Activated CD4-positive, alpha-beta T cell treated with anti-CD3 and anti-CD28 coated beads, Interleukin-2, amount 50 U/mL, for 24 hours (primary cell): ENCODE measurements around the gene RMND5B.
A peak's percentile ranks its signal among the peaks of the same experiment; 100 is the strongest.
"Not testable (repeated sequence)": the region's sequence is repeated elsewhere in the genome, so short reads cannot be mapped to it uniquely, and the experiment has no call there.

ENCODE experiments used
- DNase-seq, 2 donors: peaks; one replicate each; pipeline ENCODE4 v3.0.0-alpha.2; 2020; ENCODE audit warnings: low read depth in 1 of 2, low spot score in 1 of 2

The RMND5B gene

GRCh38 chr5:178130234-178130575, 609 bp upstream of the RMND5B start:
- not testable (repeated sequence) for DNase-seq

GRCh38 chr5:178131446-178131996, 707 bp downstream of the RMND5B start:
- no peak for DNase-seq

GRCh38 chr5:178136990-178137389, 6.2 kb downstream of the RMND5B start:
- no peak for DNase-seq

DNA sequence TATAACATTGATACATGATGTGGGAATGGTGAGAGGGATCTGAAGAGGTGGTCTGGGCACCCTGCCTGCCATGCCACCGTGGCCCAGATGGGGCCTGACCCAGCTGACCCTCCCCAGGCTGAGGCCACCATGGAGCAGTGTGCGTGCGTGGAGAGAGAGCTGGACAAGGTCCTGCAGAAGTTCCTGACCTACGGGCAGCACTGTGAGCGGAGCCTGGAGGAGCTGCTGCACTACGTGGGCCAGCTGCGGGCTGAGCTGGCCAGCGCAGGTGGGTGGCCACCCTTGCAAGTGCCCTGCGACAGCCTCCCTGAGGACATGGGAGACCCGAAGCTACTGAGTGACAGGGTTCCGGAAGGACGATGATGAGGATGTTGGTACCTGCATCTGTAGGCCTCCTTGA, 7.2 kb downstream of the RMND5B start:
- DNase-seq, result no peak

GRCh38 chr5:178141550-178141949, 10.7 kb downstream of the RMND5B start:
- no peak for DNase-seq

GRCh38 chr5:178142642-178143041, 11.8 kb downstream of the RMND5B start:
- DNase-seq, result no peak

GRCh38 chr5:178143246-178143645, 12.4 kb downstream of the RMND5B start:
- no peak for DNase-seq

- DNase-seq, result no peak
These were observed 13.1 kb downstream of the RMND5B start for GRCh38 chr5:178143901-178144300.

DNA sequence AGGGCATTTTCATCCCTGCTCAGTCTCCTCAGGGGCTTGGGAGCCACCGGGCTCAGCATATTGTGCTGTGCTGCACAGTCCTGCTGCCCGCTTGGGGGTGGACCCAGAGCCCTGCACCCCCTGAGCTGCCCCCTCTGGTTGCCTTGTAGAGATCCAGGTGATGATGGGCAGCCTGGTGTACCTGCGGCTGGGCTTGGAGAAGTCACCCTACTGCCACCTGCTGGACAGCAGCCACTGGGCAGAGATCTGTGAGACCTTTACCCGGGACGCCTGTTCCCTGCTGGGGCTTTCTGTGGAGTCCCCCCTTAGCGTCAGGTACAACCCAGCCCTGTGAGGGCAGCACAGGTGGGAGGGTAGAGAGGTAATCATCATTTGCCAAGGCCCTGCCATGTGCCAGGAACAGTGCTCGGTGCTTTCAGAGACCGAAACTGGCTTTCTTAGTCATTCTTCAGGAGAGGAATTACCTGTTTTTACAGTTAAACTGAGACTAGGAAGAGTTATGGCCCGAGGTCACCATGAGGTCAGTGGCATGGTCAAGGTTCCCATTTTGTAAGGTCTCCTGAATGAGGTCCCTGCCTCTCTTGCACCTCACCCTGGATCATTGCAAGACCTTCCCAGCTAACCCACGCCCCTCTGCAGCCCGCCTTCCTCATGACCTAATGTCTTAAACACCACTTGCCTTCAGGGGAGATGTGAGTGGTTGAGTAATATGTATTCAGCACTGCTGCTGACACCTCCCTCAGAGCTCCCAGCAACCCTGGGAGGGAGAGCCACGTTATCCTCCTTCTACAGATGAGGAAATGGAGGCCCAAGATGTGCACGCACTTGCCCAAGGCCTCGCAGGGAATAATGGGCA, 15.4 kb downstream of the RMND5B start:
- peak; percentile 44 to 46 for DNase-seq

GRCh38 chr5:178147406-178147805, 16.6 kb downstream of the RMND5B start:
- DNase-seq, result no peak

DNA sequence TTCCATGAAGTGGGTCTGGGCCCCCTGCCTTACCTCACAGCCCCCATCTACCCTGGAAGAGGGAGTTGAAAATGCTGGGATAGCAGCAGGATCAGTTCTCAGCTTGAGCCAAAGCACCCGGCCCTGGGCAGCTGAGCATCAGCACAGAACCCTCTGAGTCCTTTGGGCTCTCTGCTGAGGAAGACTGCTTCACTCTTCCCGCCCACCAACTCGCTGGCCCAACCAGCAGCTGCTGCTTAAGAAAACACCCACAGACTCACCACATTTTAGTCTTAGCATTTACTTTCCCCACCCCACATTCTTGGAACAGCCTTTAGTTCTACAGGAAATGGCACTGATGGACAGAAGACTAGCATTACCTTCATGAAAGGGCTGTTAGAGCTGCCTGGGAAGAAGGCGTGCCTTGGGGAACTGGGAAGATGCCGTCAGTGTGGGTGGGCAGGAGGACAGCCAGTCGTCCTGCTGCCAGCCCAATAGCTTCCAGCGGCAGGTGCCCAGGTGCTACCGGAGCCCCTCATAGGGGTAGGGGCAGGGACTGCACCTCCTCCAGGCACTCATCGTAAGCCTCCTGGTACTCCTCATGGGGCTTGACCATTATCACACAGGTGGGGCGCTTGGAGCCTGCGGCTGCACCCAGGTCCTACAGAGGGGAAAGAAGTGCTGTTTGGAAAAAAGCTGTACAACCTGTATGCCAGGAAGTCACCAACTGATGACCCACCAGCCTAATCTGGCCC, 18.6 kb downstream of the RMND5B start:
- no peak for DNase-seq

- no peak for DNase-seq
These were observed 20.3 kb downstream of the RMND5B start for GRCh38 chr5:178150977-178151734.

GRCh38 chr5:178152491-178153444, 22.0 kb downstream of the RMND5B start:
- no peak for DNase-seq

- peak; percentile 96 to 99 for DNase-seq
These were observed 22.9 kb downstream of the RMND5B start, which contains the start of gene NHP2 for GRCh38 chr5:178153530-178154340. NHP2 (minus strand) TSS chr5:178153885; CDS start chr5:178153817, 68 bp downstream.

- no peak for DNase-seq
These were observed 24.3 kb downstream of the RMND5B start for GRCh38 chr5:178155065-178155464.

DNA sequence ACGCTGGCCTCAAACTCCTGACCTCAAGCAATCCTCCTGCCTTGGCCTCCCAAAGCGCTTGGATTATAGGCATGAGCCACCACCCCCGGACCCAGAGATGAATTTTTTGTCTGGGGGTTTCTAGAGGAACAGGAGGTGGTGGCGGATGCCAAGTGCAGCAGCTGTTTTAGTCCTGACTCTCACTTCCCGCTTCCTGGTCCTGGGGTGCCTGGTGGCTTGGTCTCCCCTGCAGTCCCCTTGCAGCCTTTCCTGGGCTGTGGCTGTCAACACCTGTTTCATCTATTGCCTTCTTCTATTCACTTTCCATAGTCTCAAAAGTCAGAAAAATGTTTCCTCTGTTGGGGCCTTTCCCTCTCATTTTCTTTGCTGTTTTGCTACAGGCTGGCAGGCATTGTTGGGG, 29.4 kb downstream of the RMND5B start:
- DNase-seq, result no peak

GRCh38 chr5:178162481-178162880, 31.7 kb downstream of the RMND5B start:
- DNase-seq, result no peak

- peak; percentile 88 to 96 for DNase-seq
These were observed 33.2 kb downstream of the RMND5B start for GRCh38 chr5:178163772-178164735.
